ENCODE measurements around the gene TYW1.
"Not testable (repeated sequence)": the region's sequence is repeated elsewhere in the genome, so short reads cannot be mapped to it uniquely, and the experiment has no call there.

GRCh38 chr7:67257779-67258178, 261.1 kb downstream of the TYW1 start:
- TF ChIP-seq POLR2A, POLR2AphosphoS5, CTCF (IDR thresholded peaks at IDR 0.05): not testable (repeated sequence)
